Cardiac septum (tissue), 1 donor: ENCODE measurements around the gene ARHGDIB. TPM values are rescaled to one million over a fixed set of nuclear protein-coding genes. Genes with fewer than 3 reads are reported as not detected.
A peak's percentile ranks its signal among the peaks of the same experiment; 100 is the strongest.

Source experiments
- DNase-seq: peaks from one replicate; pipeline ENCODE4 v3.0.0-alpha.2; 2020; ENCODE audit warnings: low spot score
- intact Hi-C: fragments of 100-400 bp; cut with DNase I; formaldehyde crosslinking; loops from one replicate; pipeline ENCODE4 v1.14.0; 2022
- long read RNA-seq: library from polyadenylated mRNA; unstranded; transcript quantifications from one replicate; pipeline ENCODE4 v2.0.0, GENCODE V29; 2021
- total RNA-seq: library from RNA; stranded (reverse); fragmentation: NEBNext Ultra II Directional; extraction: Animal tissue kit (Norgen Biotek cat#: 25700); gene quantifications from one replicate; pipeline ENCODE4 v1.2.1, GENCODE V29; 2021
- donor health status: DM: no; HTN: no; CAD: no.

Gene ARHGDIB
- total RNA-seq: 45.1 TPM
- long read RNA-seq, transcript ARHGDIB-201 (6 exons, 1,256 nt): major isoform, 12 of 14 reads
- long read RNA-seq, partial matches to known transcripts: 1 of 14 reads
- long read RNA-seq, other reads (novel, unspliced or antisense): 0 of 14 reads

DNA sequence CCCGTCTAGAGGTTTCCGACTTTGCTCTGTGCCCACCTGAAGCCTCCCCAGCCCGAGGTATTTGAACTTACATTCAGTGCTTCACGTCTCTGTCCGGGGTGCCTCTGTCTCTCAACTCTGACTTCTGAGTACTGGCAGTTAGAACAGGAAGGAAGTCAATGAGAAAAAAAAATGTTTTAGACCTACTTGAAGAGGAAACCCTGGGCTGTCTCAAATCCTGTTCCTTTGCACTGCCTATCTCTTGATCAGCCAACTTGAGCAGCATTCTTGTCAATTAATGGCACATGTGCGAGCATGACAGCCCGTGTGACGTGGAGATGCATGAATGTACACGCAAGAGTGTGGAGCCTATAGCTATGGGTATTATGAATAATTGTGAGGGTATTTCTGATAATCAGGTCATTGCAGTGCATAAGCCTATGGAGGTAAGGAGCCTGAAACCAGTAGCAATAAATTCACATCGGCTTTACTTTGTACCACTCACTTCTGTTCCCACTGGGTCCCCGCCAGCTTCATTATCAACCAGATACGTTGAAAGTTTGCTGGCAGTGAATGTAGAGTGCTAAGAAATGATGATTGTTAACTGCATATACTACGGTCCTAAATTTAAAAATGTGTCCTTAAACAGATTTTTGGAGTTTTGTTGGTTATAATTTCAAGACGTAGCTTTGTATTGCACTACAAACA is at the start of gene ARHGDIB:
TSS of gene ARHGDIB (minus strand) at position 136 of the 687 bp plus-strand sequence. CDS start 10,889 bp downstream, outside the sequence.
- intact Hi-C loops: no loop called here
- DNase-seq: no peak

- intact Hi-C loops: no loop called here
- DNase-seq: no peak
Observed at GRCh38 chr12:15011162-15011561, 49.8 kb upstream of the ARHGDIB start.

- intact Hi-C loops: loop anchor here (10.0 kb wide), 1 partner anchor 137 kb away; no protein-coding TSS in a partner anchor
- no peak for DNase-seq
Observed at GRCh38 chr12:15007551-15007950, 46.1 kb upstream of the ARHGDIB start.

GRCh38 chr12:15005064-15005463 is 43.7 kb upstream of the ARHGDIB start:
- no peak for DNase-seq
- intact Hi-C loops: loop anchor here (10.0 kb wide), 1 partner anchor 140 kb away; no protein-coding TSS in a partner anchor

GRCh38 chr12:15004421-15004820 is 43.0 kb upstream of the ARHGDIB start:
- intact Hi-C loops: loop anchor here (10.0 kb wide), 1 partner anchor 140 kb away; no protein-coding TSS in a partner anchor

GRCh38 chr12:15001733-15002382 is 40.5 kb upstream of the ARHGDIB start:
- peak; percentile 76 for DNase-seq
- intact Hi-C loops: loop anchor here (2.0 to 10.0 kb wide), 2 partner anchors 143 to 219 kb away; partner anchors contain the start of gene RERG

More at GRCh38 chr12:15004421-15004820, 43.0 kb upstream of the ARHGDIB start:
- DNase-seq: no peak

DNA sequence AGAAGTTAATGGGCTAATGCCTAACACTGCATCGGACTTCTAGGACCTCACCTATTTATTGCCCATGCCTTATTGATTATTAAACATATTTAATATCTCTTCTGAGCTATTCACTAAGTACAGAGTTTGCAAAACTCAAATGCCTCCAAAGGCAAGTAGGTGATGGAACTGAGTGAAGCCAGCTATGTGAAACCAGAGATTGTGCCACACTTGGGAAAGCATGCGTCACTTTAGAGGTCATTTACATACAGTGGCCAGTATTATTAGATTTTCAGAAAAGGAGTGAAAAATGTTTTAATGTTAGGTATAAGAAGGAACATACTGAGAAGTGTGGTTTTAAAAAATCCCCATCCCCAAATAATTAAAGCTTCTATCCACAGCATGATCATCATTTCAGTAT is 39.2 kb upstream of the ARHGDIB start:
- DNase-seq: no peak
- intact Hi-C loops: loop anchor here (10.0 kb wide), 1 partner anchor 144 kb away; no protein-coding TSS in a partner anchor

- no peak for DNase-seq
- intact Hi-C loops: loop anchor here (10.0 kb wide), 1 partner anchor 145 kb away; no protein-coding TSS in a partner anchor
Observed at GRCh38 chr12:14999695-15000365, 38.4 kb upstream of the ARHGDIB start.

DNA sequence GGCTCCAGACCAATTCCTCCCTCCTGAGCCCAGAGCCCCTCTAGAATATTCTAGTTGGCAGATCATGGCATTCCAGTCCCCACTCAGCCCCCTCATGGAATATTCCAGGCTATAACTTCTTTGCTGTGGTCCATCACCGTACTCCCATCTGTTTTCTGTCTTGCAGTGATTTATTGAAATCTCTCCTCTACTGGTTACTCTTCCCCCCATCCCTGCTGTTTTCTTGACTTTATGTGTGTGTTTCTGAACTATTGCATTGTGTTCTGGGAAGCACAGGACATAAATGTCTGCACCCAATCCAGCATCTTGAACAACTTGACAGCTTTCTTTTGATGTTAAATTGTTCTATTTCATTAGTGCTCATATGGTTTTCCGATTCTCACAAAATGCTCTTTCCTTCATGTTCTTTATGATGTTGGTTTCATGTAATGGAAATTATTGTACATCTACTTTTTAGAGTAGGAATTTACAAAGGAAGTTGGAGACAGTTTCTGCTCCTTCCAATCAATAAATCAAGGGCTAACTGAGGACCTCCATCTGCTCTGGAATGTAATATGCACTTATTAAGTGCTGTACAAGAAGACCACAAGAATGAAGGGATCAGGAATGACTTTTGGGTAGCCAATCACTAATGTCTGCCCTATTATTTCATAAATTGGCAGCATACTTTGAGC is 37.8 kb upstream of the ARHGDIB start:
- intact Hi-C loops: no loop called here

GRCh38 chr12:14997998-14998397 is 36.6 kb upstream of the ARHGDIB start:
- intact Hi-C loops: no loop called here
- DNase-seq: no peak

More for the DNA sequence above, 37.8 kb upstream of the ARHGDIB start:
- no peak for DNase-seq

DNA sequence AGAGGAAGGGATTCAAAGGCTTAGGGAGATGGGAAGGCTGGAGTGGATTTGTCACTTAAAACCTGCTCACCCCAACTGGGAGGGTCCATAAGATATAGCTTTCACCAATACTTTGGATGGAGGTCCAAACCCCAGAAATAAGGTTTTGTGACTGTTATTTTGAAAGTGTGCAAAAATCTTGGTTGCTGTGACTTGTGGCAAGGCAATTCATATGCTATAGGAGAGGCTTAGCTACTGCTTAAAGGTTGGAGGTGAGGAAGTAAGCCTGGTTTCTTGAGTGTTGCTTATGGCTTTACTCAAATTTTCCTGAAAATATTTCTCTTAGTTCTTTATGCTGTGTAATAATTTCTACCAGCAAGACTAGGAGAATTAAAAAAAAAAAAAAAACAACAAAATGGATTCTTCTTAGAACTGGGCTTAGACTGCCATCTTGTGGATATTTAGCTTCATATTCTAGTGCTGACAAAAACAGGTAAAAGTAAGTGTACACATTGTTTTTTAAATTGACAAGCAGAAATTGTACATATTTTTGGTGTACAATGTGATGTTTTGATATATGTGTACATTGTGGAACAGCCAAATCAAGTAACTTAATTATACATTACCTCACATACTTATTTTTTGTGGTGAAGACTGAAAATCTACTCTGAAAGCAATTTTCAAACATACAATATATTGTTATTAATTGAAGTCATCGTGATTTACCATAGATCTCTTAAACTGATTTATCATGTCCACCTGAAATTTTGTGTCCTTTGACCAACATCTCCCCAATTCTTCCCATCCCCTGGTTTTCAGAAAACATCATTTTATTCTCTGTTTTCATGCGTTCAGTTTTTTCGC is 34.4 kb upstream of the ARHGDIB start:
- intact Hi-C loops: loop anchor here (1.0 kb wide), 1 partner anchor 150 kb away; no protein-coding TSS in a partner anchor
- DNase-seq: no peak

DNA sequence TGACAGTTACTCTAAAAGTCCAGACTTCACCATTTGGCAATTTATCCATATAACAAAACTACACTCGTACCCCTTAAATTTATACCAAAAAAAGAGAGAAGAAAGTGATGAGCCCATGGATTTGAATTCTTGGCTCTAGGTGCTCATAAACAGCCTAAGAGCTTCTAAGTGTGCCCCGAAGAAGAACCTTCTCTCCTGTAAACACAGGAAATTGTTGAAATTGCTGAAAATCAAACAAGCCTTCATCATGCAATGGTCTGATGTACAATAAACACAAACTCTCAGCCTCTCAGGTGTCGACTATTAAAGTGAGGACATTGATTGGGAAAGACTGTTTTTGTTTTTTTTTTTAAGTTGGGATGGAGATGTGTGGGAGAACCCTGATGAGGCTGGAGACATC is 33.2 kb upstream of the ARHGDIB start:
- no peak for DNase-seq
- intact Hi-C loops: loop anchor here (1.0 to 5.0 kb wide), 2 partner anchors 148 to 272 kb away; no protein-coding TSS in a partner anchor

GRCh38 chr12:14993537-14994266 is 32.3 kb upstream of the ARHGDIB start:
- intact Hi-C loops: loop anchor here (5.0 kb wide), 1 partner anchor 271 kb away; no protein-coding TSS in a partner anchor

GRCh38 chr12:14993117-14993516 is 31.7 kb upstream of the ARHGDIB start:
- no peak for DNase-seq
- intact Hi-C loops: loop anchor here (5.0 kb wide), 1 partner anchor 271 kb away; no protein-coding TSS in a partner anchor

More at GRCh38 chr12:14993537-14994266, 32.3 kb upstream of the ARHGDIB start:
- no peak for DNase-seq

DNA sequence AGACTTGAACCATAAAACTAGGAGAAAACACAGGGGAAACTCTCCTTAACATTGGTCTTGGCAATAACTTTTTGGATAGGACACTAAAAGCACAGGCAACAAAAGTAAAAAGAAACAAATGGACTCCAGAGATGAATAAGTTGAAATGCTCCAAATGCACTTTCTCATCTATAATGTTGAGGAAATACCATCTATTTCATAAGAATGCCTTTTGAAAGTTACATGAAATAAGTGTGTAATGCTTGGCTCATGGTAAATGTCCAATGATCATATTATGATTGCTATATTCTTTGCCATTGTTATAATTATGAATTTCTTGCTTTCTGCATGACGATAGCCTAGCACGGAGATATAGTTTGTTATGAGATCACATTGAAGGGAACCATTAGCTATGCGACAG is 31.3 kb upstream of the ARHGDIB start:
- intact Hi-C loops: loop anchor here (5.0 kb wide), 1 partner anchor 270 kb away; no protein-coding TSS in a partner anchor
- no peak for DNase-seq

- intact Hi-C loops: loop anchor here (5.0 kb wide), 1 partner anchor 269 kb away; no protein-coding TSS in a partner anchor
- DNase-seq: no peak
Observed at GRCh38 chr12:14991069-14991468, 29.7 kb upstream of the ARHGDIB start.

DNA sequence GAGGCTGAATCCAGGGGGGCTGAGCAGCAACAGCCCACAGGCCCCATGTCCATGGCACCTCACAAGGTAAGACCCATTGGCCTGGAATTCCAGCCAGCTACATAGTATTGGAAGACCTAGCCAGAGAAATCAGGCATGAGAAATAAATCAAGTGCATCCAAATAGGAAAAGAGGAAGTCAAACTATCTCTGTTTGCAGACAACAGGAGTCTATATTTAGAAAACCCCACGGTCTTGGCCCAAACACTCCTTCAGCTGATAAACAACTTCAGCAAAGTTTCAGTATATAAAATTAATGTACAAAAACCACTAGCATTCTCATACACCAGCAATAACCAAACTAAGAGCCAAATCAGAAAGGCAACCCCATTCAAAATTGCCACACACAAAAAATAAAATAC is 28.4 kb upstream of the ARHGDIB start:
- intact Hi-C loops: loop anchor here (5.0 kb wide), 1 partner anchor 267 kb away; no protein-coding TSS in a partner anchor

More for the DNA sequence above, 28.4 kb upstream of the ARHGDIB start:
- DNase-seq: no peak
